ENCODE data around the gene KIF26B. TPM values are rescaled to one million over a fixed set of nuclear protein-coding genes. Genes with fewer than 3 reads are reported as not detected.
"Not testable (repeated sequence)": the region's sequence is repeated elsewhere in the genome, so short reads cannot be mapped to it uniquely, and the experiment has no call there.

KIF26B gene
- 2.9 and 4.0 TPM in 2 replicates for total RNA-seq

DNA sequence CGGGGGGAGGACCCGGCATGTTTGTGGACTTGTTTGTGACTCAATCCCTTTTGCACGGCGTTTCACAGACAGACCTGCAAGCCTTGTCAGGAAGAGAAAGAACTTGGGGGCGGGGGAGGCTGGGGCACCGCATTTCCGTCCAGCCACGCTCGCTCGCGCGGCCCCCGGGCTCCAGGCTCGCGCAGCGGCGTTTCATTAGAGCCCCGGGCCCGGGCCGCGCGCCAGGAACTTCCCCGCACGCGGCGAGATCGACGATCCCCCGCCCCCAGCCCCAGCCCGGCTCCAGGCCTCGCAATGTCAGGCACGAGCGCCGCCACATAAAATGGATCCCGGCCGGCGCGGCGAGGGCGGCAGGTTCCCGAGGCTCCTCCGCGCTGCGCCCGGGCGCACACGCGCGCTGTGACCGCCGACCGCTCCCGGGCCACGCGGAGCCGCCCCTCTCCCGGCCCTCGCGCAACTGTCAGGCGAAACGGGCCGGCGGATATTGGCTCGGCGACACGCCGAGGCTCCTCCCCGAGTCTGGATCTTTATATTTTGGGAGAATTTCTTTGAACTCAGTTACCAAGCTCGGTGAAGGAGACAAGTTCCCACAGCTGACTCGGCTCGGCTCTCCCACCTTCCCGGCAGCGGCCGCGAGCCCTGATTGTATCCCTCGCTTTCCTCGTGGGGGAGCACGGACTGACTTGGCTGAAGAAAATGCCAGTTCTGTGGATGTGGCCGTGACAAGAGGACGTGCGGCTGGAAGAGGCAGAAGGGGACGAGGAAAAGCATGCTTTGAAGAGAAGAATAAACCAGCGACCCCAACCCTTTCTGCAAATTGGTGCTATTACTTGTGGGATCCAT lies at the start of gene KIF26B:
TSS of gene KIF26B (plus strand) at position 557 of the 843 bp plus-strand sequence. CDS start 440 bp downstream, outside the sequence.
- DNase-seq (ENCODE audit: extremely low read depth, low read depth, low spot score), result no peak

DNA sequence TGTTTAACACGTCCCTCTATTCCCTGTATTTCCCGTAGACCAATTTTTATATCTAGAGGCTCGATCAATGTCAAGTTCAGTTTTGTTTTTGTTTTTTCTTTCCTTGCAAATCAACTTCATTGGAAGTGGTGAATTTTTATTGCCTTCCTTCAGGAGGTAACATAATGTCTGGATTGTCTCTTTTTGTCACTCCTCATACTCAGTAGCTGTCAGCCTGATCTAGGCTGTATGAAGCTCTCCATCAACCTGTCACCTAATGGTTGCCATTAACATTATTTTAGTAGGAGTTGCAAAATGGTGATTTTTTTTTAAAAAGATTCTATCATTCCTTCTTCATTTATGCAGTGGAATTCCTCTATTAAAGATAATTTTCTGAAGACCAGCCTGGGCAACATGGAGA lies 49.7 kb upstream of the KIF26B start:
- no peak for DNase-seq (ENCODE audit: extremely low read depth, low read depth, low spot score)

DNA sequence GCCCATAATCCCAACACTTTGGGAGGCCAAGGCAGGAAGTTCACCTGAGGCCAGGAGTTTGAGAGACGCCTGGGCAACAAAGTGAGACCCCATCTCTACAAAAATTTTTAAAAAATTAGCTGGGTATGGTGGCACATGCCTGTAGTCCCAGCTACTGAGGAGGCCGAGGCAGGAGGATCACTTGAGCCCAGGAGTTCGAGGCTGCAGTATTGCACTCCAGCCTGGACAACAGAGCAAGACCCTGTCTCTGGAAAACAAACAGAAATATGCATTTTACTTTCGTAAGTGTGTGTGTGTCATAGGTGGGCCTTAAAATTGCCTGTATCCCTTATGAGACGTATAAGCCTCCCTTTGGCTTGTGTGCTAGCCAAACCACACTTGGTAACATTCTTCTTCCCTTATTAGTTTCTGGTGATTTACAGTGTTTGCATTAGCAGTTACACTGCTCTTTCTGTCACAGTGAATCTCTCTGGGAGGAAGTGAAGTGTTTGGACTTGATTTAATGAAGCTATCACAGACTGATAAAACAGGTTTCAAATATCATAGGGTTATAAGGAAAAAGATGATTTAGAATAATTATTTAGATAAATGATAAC lies 48.9 kb upstream of the KIF26B start:
- DNase-seq (ENCODE audit: extremely low read depth, low read depth, low spot score), result no peak

DNA sequence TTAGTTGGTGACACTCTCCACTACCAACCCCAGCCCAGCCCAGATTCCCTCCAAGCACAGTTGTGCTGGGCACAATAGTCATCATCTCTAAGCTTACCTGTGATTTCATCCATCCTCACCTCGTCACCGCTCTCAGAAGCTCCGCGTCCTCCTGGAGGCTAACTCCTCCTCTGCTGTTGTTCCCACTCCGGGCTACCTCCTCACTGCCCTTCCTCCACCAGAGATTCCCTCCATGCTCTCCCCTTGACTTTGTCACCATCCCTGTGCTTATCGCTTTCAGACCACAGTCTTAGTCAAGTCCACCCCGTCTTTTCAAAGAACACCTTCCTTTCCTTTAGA lies 47.0 kb upstream of the KIF26B start:
- DNase-seq (ENCODE audit: extremely low read depth, low read depth, low spot score), result no peak

- DNase-seq (ENCODE audit: extremely low read depth, low read depth, low spot score), result no peak
Observed at GRCh38 chr1:245108246-245108645, 46.5 kb upstream of the KIF26B start.

DNA sequence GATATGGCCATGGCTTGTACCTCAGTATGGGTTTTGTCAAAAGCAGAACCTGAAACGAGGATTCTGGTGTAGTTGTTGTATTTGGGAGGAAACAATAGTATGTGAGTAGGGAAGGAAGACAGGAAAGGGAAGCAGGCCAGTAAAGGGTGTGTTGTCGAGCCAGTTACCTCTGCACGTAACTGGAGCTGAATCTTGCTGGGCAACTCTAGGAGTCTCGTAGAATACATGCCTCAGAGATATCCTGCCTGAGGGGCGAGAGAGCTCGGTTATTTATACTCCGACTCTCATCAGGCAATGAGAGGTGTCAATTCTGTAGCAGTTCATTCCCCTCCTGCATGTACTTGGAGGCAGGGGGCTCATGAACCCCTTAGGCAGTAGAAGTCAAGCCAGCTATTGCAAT lies 45.9 kb upstream of the KIF26B start:
- no peak for DNase-seq (ENCODE audit: extremely low read depth, low read depth, low spot score)

DNA sequence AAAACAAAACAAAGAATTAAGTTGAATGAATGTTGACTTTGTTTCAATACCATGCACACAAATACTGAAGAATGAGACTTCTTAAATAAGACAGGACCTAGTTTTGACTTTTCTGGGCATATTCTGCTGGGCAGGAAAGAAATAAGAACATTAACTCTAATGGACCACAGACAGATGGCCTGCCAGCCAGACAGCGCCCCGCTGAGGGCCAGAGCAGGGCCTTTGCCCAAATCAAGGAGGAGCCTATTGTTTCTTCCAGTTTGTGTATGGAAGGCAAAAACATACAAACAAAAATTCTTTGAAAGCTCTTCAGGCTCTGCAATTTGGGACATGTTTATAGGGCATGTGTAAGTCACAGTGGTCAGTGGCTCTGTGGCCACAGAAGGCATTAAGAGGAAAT lies 44.4 kb upstream of the KIF26B start:
- DNase-seq (ENCODE audit: extremely low read depth, low read depth, low spot score), result no peak

- DNase-seq (ENCODE audit: extremely low read depth, low read depth, low spot score), result no peak
Observed at GRCh38 chr1:245111073-245111472, 43.7 kb upstream of the KIF26B start.

DNA sequence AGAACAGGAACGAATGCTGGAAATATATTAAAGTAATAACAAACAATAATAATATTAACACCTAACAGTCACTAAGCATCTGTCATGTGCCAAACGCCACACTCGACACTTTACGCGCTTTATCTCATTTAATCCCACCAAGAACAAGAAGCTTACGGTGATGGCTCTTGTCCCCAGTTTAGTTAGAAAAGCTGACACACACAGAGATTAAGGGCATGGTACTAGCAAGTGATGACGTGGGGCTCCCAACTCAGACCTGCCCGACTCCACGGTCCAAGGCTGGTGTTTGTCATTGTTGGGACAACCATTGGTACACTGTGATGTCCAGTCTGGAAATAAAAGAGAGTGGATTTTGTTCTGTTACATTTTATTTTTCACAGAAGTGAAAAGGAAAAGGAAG lies 41.1 kb upstream of the KIF26B start:
- no peak for DNase-seq (ENCODE audit: extremely low read depth, low read depth, low spot score)

DNA sequence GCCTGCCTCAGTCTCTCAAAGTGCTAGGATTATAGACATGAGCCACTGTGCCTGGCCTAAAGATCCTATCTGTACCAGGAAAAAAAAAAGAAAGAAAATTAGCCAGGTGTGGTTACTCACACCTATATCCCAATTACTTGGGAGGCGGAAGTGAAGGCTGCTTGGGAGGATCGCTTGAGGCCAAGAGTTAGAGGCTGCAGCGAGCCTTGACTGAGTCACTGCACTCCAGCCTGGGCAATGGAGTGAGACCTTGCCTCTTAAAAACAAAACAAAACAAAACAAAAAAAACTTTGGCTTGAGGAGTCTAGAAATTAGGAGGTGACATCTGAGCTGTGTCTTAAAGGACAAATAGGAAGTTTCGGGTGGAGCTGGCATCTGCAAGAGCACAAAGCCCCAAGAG lies 38.7 kb upstream of the KIF26B start:
- no peak for DNase-seq (ENCODE audit: extremely low read depth, low read depth, low spot score)

DNA sequence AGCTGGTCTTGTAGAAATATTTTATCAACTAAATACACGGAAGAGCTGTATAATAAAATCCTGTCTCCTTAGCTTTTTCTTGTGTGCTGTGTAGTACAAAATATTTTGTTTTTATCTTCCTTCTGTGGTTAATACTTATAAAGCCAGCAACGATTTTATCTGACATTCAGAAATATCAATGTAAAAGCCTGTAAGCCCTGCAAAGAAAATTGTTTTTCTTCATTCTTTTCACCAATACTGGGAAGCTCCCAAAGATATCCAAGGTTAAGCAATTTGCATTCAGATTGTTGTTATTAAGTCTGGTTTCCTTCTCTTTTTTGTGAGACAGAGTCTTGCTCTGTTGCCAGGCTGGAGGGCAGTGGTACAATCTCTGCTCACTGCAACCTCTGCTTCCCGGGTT lies 38.0 kb upstream of the KIF26B start:
- DNase-seq (ENCODE audit: extremely low read depth, low read depth, low spot score), result no peak

DNA sequence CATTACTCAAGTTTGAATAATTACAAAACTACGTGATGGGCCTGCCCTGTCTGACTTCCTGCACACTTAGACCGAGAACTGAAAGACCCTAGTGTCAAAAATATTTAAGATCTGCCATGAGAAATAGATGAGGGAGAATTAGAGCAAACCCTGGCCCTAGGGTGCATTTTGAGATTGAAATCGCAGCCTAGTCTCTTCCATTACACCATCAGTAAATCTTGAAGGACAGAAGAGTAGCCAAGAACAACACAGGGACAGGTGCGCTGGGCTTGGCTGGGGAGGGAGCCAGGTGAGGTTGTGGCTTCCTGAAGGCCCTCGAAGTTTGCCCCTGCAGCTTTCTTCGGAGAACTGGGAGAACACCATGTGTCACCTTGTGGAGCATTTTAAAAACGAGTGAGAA lies 36.7 kb upstream of the KIF26B start:
- DNase-seq (ENCODE audit: extremely low read depth, low read depth, low spot score), result no peak

DNA sequence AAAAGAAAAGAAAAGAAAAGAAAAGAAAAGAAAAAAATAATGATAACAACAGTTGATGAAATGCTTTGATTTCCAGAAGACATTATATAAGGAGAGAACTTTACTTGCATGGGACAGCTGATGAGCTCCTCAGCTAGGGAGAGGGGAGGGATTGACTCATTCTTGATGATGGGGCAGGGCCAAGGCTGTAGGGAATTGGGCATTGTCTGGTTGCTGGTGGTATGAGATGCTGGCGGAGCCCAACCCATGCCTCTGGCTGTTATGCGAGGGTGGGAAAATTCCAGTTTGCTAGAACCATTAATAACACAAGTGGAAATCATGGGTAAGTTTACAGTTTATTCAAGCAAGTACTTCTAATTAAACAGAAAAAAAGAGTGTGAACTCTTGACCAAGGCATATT lies 36.0 kb upstream of the KIF26B start:
- DNase-seq (ENCODE audit: extremely low read depth, low read depth, low spot score), result no peak

DNA sequence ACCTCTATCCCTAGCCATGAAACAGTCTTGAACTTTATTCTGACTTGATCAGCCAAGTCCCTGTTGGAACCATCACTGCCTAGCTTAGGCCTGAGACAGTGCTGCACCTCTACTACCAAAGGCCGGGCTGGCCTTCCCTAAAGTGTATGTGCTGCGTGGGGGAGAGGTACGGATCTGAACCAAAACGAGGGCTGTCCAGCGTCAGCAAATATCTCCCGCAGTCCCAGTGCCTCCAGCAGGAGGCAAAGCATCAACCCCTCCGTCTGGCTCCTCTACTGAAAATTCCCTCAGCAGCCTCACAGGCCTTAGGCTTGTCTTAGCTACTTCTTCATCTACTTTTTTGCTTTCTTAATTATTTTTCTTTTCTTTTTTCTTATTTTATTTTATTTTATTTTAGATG lies 33.3 kb upstream of the KIF26B start:
- DNase-seq (ENCODE audit: extremely low read depth, low read depth, low spot score), result no peak

- DNase-seq (ENCODE audit: extremely low read depth, low read depth, low spot score), result no peak
Observed at GRCh38 chr1:245124241-245124640, 30.5 kb upstream of the KIF26B start.

GRCh38 chr1:245124644-245125043 lies 30.1 kb upstream of the KIF26B start:
- DNase-seq (ENCODE audit: extremely low read depth, low read depth, low spot score), result no peak

GRCh38 chr1:245126530-245126929 lies 28.3 kb upstream of the KIF26B start:
- no peak for DNase-seq (ENCODE audit: extremely low read depth, low read depth, low spot score)

DNA sequence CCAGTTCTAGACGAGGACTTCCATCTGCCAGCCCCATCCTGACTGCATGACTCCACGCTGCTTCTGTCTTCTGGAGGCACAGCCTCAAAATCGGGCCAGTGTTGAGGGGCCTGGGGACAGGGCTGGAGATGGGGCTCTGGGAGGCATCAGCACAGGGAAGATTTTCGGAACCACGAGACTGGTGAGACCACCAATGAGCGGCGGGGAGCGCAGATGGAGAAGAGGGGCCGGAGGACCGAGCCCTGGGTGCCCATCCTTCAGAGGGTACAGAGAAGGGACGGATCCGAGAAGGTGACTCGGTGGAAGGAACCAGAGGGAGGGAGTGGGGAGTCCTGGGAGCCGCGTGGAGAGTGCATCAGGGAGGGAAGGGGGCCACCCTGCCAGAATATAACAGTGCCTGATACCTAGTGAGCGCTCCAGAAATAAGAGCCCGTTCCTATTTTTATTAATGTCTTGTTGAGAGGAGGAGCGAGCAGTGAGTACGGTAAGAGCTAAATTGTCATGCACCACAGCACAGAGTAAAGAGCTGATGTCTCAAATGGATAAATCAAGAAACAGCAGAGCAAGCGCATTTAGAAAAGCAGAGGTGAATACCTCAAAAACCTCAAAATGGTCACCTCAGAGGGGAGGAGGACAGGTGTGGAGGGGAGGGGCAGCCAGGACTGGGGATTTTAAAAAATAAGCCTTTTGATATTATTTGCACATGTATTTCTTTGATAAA lies 26.2 kb upstream of the KIF26B start:
- DNase-seq (ENCODE audit: extremely low read depth, low read depth, low spot score), result no peak

DNA sequence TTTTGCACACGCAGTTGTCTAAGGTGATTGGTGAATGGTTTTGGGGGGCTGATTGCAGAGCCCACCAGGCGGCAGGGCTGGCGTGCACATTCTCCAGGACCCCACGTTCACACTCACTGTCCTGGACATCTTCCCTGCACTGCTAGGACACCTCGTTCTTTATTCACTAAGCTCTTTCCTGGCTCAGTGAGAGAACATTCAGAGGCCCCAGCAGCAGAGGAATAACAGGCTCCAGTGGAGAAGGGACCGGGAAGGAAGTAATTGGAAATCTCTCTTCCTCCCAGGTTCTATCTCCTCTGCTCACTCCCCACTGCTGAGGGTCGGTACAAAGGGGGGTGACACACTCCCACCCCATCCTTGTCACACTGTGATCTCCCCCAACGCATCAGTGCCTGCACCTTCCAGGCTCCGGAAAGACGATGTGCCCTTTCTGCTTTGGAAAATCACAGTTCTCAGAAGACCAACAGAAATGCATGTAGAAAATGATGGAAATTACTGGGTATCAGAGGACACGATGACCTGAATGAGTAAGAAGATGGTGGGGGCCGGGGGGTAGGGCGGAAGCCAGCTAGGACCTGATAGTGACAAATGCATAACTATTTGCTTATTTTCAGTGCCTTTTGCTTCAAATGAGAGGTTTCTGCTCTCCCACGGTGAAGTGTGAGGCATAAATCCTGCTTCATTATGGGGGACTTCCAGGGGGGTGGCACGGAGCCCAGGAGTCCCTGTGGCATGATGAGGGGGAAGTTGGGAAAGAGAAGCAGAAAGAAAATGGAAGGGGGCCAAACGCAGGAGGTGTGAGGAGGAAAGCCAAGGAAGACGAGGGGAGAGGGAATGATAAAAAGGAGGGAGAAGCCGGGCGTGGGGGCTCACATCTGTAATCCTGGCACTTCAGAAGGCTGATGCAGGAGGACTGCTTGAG lies 25.2 kb upstream of the KIF26B start:
- no peak for DNase-seq (ENCODE audit: extremely low read depth, low read depth, low spot score)

DNA sequence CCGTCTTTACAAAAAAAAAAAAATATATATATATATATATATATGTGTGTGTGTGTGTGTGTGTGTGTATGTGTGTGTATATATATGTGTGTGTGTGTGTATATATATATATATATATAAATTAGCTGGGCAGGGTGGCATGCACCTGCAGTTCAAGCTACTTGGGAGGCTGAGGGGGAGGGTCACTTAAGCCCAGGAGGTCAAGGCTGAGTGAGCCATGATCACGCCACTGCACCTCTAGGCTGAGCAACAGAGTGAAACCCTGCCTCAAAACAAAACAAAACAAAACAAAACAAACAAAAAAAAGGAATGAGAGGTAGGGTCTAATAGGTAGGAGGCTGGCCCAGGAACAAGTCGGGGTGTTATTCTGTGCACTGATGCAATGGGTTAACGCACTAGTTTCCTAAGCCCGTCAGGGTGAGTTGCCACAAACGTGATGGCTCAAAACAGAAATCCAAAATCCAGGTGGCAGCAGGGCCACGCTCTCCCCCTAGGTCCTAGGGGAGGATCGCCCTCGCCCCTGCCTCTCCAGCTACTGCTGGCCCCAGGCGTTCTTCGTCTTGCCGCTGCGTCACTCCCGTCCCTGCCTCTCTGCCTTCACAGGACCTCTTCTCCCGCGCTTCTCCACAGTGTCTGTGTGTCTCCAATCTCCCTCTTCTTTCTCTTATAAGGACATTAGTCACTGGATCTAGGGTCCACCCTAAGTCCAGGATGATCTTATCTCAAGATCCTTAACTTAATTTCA lies 24.3 kb upstream of the KIF26B start:
- DNase-seq (ENCODE audit: extremely low read depth, low read depth, low spot score), result not testable (repeated sequence)

Measured in glomerular endothelial cell (primary cell).